HUES64 (cell line): ENCODE data around the gene C20orf204.

Source experiments
- H3K27ac ChIP-seq: 2 replicates; pipeline ENCODE4 v1.7.0; 2013; ENCODE audit warnings: low read depth, low read length, inconsistent platforms
- H3K27me3 ChIP-seq: 2 replicates; pipeline ENCODE4 v1.6.1; 2013; ENCODE audit warnings: mild to moderate bottlenecking, low read length; ENCODE audit not compliant: insufficient read depth
- H3K36me3 ChIP-seq: 2 replicates; pipeline ENCODE4 v1.6.1; 2013; ENCODE audit warnings: mild to moderate bottlenecking, low read length; ENCODE audit not compliant: insufficient read depth
- H3K4me1 ChIP-seq: 2 replicates; pipeline ENCODE4 v1.6.1; 2013; ENCODE audit warnings: mild to moderate bottlenecking, low read length, moderate library complexity; ENCODE audit not compliant: insufficient read depth
- H3K4me3 ChIP-seq: 2 replicates; pipeline ENCODE4 v1.5.1; 2013; ENCODE audit warnings: mild to moderate bottlenecking, low read length, moderate library complexity
- H3K9ac ChIP-seq: 2 replicates; pipeline ENCODE4 v1.6.1; 2013; ENCODE audit warnings: mild to moderate bottlenecking, low read depth, low read length
- H3K9me3 ChIP-seq: 2 replicates; pipeline ENCODE4 v1.6.1; 2013; ENCODE audit warnings: low read depth, low read length; ENCODE audit not compliant: insufficient read depth
- WGBS: fragments of 150-250, 120-280 bp; methylation state at CpG from one replicate; pipeline ENCODE4 v1.1.7; 2013; ENCODE audit warnings: missing lambda C conversion rate; 5-methylcytosine and 5-hydroxymethylcytosine counted together

The C20orf204 gene

DNA sequence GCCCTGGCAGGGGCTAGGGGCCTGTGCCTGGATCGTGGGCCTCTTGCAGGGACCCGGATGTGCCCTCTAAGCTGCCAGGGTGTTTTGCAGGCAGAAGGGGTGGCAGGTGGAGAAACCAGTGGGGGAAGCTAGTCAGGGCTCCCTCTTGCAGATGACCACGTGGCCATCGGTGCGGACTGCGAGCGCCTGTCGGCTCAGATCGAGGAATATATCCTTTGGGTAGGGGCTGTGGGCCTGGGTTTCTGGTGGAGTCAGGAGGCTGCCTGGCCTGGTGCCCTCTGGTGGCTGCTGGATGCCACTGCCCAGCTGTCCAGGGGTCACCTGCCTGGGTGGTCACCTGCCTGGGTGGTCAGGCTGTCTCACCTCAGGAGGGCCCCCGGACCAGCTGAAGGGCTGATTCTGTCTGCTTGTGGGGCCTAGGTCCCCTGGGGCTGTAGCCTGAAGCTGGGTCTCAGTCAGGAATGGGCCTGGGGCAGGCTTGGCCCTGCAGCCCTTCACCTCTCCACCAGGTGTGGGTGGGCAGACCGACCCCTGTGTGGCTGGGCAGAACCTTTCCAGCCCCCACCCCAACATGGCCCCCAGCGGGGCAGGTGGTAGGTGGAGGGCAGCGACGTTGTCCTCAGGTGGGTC lies 33.7 kb downstream of the C20orf204 start:
- Histone ChIP-seq H3K9ac (no peak overlapping the region), H3K36me3 (peaks cover 7% of the 10 kb centered on the region), H3K27me3 (no peaks in the 10 kb centered on the region), H3K4me1 (no peaks in the 10 kb centered on the region), H3K9me3 (no peaks in the 10 kb centered on the region), H3K27ac (no peak overlapping the region), H3K4me3 (no peak overlapping the region)
- whole genome bisulfite sequencing, result 67% methylated on average over 13 of the region's 14 CpGs

DNA sequence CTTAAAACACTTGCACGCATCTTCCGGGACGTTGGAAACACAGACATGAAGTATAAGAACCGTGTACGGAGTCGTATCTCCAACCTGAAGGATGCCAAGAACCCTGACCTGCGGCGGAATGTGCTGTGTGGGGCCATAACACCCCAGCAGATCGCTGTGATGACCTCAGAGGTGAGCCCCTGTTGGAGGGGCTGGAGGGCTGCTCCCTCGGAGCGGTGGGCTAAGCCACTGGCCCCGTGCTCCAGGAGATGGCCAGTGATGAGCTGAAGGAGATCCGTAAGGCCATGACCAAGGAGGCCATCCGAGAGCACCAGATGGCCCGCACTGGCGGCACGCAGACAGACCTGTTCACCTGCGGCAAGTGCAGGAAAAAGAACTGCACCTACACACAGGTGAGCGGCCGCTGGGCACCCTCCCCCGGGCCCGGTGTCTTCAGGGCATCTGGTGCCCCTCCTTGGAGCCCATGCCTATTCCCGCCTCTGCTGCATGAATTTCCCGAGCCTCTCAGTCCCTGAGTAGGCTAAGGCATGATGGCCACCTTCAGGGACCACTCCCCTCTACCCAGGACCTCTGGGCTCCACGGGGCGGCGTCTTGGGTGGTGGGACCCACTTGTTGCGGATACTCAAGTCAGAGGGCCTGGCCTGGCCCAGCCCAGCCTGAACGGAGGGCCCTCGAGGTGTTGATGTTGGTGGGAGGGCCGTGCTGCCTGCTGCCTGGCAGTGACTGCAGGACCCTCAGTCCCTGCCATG lies 34.4 kb downstream of the C20orf204 start:
- Histone ChIP-seq H3K9ac (no peak overlapping the region), H3K36me3 (peaks cover 7% of the 10 kb centered on the region), H3K27me3 (no peaks in the 10 kb centered on the region), H3K27ac (no peak overlapping the region), H3K9me3 (no peaks in the 10 kb centered on the region), H3K4me1 (no peaks in the 10 kb centered on the region), H3K4me3 (no peak overlapping the region)
- WGBS, result 95% methylated on average over 31 of the region's 31 CpGs

DNA sequence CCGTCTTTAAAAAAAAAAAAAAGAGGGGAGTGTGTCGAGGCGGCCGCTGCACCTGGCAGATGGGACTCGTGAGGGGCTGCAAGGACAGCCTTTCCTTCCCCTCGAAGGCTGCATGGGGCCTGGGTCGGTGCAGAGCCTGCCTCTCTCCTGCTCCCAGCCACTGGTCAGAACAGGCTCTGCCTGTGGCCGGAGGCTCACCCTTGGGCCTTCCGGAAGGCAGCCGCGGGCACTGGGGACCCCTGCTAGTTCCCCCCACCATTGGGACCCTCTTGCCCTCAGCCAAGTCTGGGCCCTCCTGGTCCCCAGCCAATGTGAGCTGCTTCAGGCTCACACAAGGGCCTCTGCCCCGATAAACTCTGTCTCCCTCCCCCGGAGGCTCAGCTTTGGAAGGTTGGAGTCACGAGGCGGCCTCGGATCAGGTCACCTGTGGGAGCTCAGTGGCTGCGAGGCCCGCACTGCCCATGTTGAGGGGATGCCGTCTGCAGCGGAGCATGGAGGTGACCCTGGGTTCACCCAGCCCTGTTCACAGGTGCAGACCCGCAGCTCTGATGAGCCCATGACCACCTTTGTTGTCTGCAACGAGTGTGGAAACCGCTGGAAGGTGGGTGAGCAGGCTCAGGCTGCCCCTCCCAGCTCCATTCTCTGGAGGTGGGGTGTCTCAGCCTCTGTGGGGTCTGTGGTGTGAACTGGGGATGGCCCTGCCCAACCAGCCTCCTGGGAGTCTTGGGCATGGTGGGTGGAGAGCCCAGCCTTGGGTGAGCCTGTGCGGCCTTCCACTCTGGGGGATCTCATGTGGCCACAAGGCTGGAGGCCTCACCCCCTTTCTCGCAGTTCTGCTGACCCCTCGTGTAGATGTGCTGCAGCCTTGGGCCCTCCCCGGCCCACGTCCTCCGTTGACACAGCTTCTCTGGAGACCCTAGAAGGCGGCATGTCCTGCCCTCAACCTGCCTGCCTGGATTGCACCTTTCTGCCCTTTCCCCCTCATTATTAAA lies 35.7 kb downstream of the C20orf204 start:
- WGBS, result 93% methylated on average over 30 of the region's 30 CpGs
- no peaks in the 10 kb centered on the region for H3K9me3 ChIP-seq
- peaks cover 7% of the 10 kb centered on the region for H3K36me3 ChIP-seq
- no peaks in the 10 kb centered on the region for H3K4me1 ChIP-seq
- H3K4me3 ChIP-seq, result no peak overlapping the region
- no peak overlapping the region for H3K27ac ChIP-seq
- H3K9ac ChIP-seq, result no peak overlapping the region
- H3K27me3 ChIP-seq, result no peaks in the 10 kb centered on the region

DNA sequence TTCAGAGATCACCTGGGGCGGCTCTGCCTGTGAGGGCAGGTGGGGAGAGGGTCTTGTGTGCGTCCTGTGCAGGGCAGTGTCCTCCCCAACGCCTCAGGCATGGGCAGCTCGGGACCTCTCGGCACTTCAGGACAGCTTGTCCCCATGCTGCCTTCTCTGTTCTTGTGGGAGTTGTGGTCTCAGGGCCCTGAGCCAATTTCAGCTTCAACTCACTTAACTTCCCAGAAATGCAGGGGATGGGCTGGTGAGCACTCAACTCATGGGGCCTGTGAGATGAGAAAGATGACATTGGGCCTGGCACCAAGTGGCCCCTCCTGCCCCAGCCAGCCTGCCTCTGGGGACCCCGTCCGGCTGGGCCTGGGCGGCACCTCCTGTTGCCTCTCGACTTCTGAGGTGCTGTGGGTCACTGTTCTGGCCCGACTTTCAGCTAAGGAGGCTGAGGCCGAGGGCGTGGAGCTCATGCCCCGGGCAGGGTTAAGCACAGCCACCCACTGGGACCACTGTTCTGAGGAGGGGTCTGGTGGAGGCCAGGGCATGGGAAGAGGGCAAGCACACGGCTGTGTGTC lies 36.6 kb downstream of the C20orf204 start:
- WGBS, result 91% methylated on average over 14 of the region's 14 CpGs
- H3K27me3 ChIP-seq, result no peaks in the 10 kb centered on the region
- H3K9me3 ChIP-seq, result no peaks in the 10 kb centered on the region
- no peak overlapping the region for H3K27ac ChIP-seq
- no peaks in the 10 kb centered on the region for H3K4me1 ChIP-seq
- H3K36me3 ChIP-seq, result peaks cover 7% of the 10 kb centered on the region
- no peak overlapping the region for H3K9ac ChIP-seq
- H3K4me3 ChIP-seq, result no peak overlapping the region

DNA sequence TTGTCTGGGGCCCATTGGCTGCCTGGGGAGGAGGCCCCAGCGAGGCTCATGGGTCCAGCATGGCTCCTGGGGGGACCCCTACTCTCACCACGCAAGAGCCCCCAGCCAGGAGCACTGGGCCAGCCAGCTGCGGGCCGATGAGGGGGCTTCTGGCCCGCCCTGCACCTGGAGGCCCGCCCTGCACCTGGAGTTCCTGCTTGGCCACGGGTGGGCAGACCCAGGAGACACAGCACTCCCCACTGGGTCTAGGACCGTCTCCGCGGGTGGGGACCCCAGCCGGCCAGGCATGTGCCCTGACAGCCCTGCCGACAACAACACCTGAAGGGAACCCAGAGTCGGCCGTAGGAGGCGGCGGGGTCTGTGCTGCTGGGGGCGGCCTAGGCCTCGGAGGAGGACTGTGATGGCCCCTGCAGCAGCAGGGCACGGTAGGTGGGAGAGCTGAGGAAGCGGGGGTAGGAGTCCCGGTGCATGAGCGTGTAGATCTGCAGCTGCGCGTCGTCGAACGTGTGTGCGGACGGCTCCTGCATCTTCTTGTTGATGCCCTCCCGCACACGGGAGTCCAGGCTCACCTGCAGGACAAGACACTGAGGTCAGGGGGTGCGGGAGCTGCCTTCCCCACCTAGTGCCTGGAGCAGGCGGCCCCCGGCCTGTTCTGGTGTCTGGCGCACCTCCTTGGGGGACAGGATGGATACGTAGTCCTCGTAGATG lies 37.6 kb downstream of the C20orf204 start:
- H3K27me3 ChIP-seq, result no peaks in the 10 kb centered on the region
- peaks cover 7% of the 10 kb centered on the region for H3K36me3 ChIP-seq
- H3K4me3 ChIP-seq, result no peak overlapping the region
- H3K9me3 ChIP-seq, result no peaks in the 10 kb centered on the region
- H3K9ac ChIP-seq, result no peak overlapping the region
- peaks cover 7% of the 10 kb centered on the region; the same call in 1 of the 2 replicates for H3K4me1 ChIP-seq
- 93% methylated on average over 37 of the region's 37 CpGs for WGBS
- no peak overlapping the region for H3K27ac ChIP-seq

DNA sequence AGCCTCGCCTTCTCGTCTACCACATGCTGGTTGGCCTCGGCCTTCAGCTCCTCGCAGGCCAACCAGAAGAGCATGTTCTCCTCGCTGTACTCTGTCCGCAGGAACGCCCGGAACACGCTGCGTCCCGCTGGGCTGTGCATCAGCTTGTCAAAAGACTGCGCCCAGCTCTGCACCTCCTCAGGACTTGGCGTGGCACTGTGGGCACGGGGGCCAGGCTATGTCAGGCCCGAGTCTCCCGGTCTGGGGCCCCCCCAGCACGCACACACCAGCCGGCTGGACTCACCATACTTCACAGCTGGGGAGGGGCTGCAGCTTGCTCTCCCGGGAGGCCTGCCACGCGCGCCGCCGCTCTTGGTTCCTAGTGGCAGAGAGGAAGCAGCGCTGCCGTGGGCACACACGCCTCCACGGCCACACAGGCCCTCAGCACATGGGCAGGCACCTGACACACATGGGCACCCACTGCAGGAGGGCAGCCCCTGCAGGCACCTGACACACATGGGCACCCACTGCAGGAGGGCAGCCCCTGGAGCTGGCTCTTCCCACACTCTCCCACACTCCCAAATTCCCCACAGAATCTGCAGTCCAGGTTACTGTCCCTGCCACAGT lies 38.3 kb downstream of the C20orf204 start:
- Histone ChIP-seq H3K27ac (no peak overlapping the region), H3K4me3 (no peak overlapping the region), H3K9ac (no peak overlapping the region), H3K9me3 (no peaks in the 10 kb centered on the region), H3K27me3 (no peaks in the 10 kb centered on the region), H3K4me1 (peaks cover 13% of the 10 kb centered on the region; the same call in 1 of the 2 replicates), H3K36me3 (peaks cover 7% of the 10 kb centered on the region)
- WGBS, result 95% methylated on average over 28 of the region's 28 CpGs

DNA sequence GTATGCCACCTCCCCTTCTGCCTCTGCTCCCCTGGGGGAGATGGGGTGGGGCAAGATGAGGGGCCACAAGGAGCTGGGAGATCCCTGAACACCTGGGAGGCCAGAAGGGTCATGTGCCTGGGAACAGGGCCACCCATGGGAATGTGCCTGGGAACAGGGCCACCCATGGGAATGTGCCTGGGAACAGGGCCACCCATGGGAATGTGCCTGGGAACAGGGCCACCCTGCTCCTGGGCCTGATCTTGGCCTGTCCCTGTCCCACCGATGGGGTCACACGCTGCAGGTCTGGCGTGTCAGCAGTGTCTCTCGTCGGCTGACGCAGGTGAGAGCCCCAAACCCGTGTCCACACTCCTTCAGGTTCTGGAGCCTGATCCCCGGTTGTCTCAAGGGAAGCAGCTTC lies 39.0 kb downstream of the C20orf204 start:
- no peak overlapping the region for H3K9ac ChIP-seq
- peaks cover 7% of the 10 kb centered on the region for H3K36me3 ChIP-seq
- H3K27ac ChIP-seq, result no peak overlapping the region
- peaks cover 13% of the 10 kb centered on the region; the same call in 1 of the 2 replicates for H3K4me1 ChIP-seq
- H3K27me3 ChIP-seq, result peaks cover under 1% of the 10 kb centered on the region
- WGBS, result 93% methylated on average over 8 of the region's 8 CpGs
- no peaks in the 10 kb centered on the region for H3K9me3 ChIP-seq
- H3K4me3 ChIP-seq, result no peak overlapping the region

DNA sequence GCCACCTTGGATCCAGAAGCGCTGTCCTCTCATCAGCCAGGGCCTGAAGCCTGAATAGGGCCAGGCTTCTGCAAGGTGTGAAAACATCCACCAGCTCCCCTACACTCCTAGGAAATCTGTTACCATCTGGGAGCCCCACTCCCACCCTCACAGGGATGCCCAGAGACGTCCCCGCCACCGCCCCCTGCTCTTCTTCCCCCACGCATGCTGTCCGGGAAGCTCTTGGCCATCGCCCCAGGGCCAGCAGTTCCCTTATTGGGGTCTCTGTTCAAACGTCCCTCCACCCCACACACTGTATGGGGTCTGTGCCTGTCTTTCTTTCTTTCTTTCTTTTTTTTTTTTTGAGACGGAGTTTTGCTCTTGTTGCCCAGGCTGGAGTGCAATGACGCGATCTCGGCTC lies 39.6 kb downstream of the C20orf204 start:
- Histone ChIP-seq H3K9ac (no peak overlapping the region), H3K4me1 (peaks cover 13% of the 10 kb centered on the region; the same call in 1 of the 2 replicates), H3K4me3 (no peak overlapping the region), H3K27ac (no peak overlapping the region), H3K9me3 (no peaks in the 10 kb centered on the region), H3K36me3 (peaks cover 7% of the 10 kb centered on the region), H3K27me3 (peaks cover 6% of the 10 kb centered on the region)
- WGBS, result 90% methylated on average over 12 of the region's 12 CpGs

DNA sequence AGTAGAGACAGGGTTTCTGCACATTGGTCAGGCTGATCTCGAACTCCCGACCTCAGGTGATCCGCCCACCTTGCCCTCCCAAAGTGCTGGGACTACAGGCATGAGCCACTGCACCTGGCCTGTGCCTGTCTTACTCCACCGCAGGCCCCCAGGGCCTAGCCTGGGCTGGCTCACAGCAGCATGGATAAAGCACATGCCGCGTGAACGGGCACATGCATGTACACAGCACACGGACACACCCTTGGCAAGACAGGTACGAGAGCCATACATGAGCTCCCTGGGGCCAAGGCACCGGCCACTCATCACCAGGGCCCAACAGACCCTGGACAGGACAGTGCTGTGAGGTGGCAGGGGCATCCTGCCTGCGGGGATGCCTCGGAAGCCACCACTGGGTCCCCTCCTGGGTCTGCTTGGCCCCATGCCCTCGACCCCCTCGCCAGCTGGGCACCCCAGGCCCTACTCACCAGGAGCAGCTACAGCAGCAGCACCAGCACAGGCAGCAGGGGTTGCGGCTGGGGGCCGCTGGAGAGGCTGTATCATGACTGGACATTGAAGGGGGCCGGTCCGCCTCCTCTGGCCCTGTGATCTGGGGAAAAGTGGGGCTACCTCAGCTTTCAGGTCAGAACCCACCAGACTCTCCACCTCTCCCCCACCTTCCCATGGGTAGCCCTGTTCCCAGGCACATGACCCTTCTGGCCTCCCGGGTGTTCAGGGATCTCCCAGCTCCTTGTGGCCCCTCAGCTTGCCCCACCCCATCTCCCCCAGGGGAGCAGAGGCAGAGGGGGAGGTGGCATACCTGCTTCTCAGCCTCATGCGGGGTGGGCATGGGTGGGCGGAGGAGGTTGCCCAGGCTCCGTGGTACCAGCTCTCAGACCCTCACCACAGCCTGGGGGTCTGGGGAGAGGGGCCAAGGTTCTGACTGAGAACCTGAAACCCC lies 40.3 kb downstream of the C20orf204 start:
- no peak overlapping the region for H3K9ac ChIP-seq

More for the DNA sequence above, 40.3 kb downstream of the C20orf204 start:
- H3K27me3 ChIP-seq, result peaks cover 12% of the 10 kb centered on the region
- H3K9me3 ChIP-seq, result no peaks in the 10 kb centered on the region
- 94% methylated on average over 22 of the region's 22 CpGs for WGBS
- H3K36me3 ChIP-seq, result peaks cover 7% of the 10 kb centered on the region
- no peak overlapping the region for H3K4me3 ChIP-seq
- no peak overlapping the region for H3K27ac ChIP-seq
- H3K4me1 ChIP-seq, result peaks cover 13% of the 10 kb centered on the region; the same call in 1 of the 2 replicates
